NCI-H2029 treated with DMSO at 0.1 percent for 48 hours (cell line): ENCODE results near the gene ADAMTSL3.
A peak's percentile ranks its signal among the peaks of the same experiment; 100 is the strongest.

Experiments
- DNase-seq: peaks from one replicate; lab custom pipeline; 2025; lab: John Stamatoyannopoulos, UW

The ADAMTSL3 gene

DNA sequence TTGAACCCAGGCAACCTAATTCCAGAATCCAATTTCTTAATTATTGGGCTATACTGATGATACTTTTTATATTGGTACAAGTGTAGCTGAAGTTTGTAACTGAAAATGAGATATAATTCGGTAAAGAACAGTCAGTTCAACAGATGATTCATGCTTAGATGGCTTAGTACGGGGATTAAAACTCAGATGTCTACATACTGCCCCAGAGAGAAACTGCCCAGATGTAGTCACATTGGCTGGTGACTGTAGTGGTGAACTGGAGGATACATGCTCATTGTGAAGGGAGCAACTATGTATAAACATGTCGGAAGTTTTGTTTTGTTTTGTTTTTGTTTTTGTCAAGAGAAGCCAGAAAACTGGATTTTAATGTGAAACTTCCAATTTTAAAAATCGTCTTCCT lies 179.6 kb downstream of the ADAMTSL3 start:
- no peak for DNase-seq

DNA sequence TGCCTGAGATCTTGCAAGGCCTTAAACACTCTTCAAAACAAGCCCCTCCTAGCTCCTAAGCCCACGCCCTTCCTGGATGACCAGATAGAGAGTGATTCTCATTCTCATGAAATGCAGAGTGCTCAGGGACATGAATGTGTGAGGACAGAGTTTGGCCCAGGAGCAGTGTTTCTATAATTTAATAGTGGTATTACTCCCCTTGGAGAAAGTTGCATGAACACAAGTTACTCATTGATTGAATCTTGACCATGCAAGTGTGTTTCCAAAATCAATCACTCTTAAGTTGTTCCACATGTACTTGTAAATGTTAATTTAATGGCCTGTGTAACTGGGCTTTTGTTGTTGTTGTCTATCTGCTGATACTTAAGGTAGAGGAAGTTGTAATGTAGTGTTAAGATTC lies 181.6 kb downstream of the ADAMTSL3 start:
- DNase-seq = no peak

DNA sequence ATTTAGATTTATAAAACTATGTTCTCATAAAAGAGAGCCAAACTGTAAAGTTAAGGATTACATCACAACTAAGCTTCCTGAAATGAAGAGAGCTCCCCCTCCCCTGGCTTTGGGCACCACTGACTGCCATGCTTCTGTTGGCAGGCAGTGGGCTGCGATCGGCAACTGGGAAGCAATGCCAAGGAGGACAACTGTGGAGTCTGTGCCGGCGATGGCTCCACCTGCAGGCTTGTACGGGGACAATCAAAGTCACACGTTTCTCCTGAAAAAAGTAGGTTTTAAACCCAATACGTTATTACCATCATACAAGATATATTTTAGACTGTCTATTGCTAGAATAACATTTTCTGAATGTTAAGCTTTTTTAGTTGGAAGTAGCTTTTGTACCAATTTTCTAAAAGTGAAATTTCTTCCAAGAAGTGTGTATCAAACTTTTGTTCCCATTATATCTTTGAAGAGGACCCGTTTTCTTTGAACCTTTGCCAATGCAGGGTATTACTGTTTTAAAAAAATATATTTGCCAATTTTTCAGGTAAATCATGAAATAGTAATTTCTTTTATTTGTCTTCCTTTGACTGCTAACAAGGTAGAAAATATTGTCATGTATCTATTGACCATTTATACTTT lies 184.1 kb downstream of the ADAMTSL3 start:
- DNase-seq = no peak

DNA sequence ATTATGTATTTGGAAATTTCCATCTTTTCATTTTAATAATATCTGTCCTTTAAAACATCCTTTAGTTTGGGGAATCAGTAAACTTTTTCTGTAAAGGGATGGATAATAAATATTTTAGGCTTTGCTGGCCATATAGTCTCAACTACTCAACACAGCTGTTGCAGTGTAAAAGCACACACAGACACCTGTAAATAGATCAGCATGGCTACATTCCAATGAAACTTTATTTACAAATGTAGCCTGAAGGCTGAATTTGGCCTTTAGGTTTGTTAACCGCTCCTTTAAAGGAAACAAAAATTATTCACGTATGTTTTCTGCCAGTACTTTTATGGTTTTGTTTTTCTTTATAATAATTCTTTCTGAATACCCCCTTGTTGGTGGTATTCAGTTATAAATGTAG lies 184.8 kb downstream of the ADAMTSL3 start:
- no peak for DNase-seq

DNA sequence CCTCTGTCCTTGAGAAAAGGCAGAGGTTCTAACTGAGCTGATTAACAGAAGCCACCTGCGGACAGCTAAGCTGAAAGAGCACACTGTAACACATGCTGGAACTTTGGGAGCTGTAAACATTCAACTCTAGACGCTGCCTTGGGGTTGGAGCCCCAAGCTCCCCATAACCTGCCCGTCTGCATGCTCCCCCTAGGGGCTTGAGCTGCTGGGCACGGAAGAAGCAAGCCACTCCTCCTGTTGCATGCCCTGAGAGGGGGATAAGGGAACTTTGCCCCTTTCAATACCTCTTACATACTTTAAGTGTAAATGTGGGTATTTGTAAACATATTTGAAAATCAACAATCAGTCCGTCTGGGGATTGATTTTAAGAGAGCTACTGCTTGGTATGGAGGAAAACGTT lies 188.4 kb downstream of the ADAMTSL3 start:
- no peak for DNase-seq

DNA sequence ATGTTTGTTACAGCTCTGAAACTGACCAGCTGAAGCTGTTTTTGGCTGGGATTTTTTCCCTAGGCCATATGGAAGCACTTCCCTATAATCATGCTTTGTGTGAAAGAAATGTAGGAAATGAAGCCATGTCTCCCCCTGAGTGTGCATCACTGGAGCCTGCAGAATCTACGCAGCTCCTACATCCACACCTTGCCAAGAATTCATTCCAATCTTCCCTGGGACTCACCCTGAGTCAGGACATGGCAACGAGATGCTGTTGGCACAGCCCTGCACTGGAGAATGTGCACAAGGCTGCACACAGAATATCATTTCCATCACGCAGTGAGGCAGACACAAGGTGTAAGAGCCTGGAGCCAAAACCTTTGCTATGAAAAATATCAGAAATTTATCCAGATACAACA lies 189.5 kb downstream of the ADAMTSL3 start:
- DNase-seq = no peak

DNA sequence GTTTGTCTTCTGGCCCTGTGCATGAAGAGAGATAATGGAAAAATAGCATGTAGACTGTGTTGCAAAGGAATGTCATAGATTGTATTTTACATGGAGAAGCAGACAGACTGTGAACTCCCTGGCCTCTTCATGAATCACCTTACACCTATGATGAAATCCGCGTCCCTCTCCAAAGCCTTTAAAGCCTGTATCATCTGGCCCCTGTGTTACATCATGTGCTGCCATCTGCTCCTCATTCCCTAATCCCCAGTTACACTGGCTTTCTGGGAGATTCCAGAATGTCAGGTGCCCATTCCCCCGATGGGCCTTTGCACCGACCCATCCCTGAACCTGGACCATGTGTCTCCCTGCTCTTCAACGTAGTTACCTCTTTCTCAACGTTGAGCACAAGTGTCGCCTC lies 190.8 kb downstream of the ADAMTSL3 start:
- no peak for DNase-seq

DNA sequence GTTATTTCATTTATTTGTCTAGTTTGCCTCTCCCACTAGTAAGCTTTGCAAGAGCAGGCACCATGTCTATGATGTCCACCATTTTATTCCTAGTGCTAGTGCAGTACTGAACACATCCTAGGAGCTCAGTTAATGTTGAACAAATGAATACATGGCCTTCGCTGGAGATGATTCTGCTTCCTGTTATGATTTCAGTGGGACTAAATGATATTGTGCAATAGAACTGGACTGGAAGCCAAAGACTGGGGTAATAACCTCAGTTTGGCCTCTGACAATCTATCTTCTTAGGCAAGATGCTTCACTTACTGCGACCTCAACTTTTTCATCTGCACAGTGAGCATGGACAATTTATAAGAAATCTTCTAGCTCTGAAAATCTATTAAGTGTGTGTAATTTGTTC lies 191.3 kb downstream of the ADAMTSL3 start:
- no peak for DNase-seq

DNA sequence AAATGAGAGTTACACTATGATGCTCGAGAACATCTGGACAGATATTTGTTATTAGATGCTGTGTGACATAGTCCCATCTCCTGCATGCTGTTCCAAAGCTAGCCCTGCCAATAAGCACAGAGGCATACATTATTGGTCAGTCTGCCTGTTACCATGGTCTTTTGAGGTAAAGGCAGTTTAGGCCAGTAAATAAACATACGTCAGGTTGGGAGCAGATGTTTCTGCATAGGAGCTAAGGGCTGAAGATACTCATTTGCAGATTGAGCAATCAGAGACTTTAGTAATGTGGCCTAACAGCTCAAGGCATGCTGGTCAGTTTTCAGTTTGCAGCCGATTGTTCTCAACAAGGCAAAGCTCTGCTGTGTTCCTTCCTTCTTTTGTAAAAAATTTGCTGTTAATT lies 192.9 kb downstream of the ADAMTSL3 start:
- DNase-seq = no peak

DNA sequence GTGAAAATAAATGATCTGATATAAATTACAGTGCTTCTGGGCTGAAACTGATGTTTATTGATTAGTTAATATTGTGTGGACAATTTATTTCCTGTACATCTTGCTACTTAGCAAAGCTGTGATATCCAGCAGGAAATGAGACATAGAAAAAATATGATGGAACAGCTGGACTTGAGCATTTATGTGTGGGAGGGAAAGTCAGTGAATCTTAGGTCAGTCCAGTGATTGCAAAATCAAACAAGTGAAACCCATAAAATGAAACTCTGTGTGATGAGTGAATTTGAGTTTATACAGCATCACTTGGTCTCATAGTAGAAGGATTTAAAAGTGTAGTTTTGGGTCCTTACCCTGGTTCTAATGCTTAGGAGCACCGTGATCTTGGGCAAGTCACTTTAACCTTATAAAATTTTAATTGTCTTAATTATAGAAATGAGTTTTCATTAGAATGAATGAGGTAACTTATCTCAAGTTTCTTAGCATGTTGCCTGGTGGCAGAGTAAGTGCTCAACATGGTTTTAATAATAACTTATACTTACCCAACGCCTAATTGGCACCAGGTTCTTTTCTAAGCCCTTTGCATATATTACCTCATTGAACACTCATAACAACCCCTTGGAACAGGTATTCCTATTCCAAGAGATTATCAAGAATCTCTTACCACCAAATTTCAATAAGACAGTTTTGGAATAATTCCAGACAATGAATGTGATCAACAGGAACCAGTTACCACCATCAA lies 194.6 kb downstream of the ADAMTSL3 start:
- DNase-seq = no peak

DNA sequence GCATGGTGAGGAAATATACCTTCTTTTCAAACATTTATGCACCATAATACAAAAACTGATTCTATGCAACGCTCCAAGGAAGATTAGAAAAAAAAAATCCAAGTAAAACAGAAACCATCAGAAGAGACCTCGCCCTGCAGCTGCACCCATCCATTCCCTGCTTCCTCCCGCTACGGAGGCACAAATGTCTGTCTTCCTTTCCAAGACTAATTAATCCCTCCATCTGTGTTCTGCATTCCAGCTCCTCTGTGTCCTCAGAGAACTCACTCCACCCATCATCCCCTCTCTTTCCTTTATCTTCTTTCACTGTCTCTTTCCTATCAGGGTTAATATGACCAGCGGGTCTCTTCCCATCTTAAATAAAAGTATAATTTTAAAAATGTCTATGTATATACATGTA lies 196.1 kb downstream of the ADAMTSL3 start:
- DNase-seq = no peak

DNA sequence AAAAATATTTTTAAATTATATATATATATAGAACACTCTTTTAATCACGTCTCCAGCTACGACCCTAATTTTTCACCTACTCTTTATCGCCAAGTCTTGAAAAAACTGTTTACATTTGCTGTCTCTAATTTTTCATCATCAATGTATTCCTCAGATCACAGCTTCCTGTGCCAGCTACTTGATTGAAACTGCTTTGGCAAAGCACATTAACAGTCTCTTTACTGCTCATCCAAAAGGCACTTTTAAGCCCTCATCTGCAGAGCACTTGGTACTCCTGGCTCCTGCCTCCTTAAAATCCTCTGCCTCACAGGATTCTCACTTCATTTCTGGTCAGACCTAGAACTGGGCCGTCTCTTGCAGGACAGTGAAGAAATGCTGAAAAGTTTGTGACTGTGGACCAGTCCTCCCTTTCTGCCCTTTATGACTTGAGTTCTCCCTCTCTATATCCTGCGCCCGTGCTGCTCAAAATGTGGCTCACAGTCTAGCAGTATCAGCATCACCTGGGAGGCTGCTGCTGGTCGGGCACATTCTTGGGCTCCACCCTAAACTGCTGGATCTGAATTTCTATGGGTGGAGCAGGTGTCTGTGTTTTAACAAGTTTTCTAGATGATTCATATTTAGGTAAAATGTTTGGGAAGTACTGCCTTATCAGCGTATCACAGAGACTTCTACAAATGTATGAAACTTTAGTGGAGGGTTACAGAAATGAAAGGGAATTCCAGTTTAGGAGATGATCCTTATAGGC lies 196.8 kb downstream of the ADAMTSL3 start:
- DNase-seq = no peak

DNA sequence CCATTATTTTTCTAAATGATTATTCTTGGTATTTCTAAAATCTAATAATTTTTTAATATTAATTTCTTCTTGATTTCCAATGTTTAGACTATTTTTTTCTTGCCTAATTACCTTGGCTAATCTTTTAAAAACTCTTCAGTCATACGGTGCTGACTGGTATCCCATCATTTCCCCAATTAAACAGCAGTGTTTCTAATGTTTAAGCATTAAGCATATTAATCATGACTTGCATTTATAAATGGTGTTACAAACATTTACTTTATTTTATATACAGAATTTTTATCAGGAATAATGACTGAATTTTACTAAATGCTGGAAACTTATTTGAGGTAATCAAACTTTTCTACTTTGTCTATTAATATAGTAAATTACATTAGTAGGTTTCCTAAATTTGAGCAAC lies 199.3 kb downstream of the ADAMTSL3 start:
- DNase-seq = no peak

DNA sequence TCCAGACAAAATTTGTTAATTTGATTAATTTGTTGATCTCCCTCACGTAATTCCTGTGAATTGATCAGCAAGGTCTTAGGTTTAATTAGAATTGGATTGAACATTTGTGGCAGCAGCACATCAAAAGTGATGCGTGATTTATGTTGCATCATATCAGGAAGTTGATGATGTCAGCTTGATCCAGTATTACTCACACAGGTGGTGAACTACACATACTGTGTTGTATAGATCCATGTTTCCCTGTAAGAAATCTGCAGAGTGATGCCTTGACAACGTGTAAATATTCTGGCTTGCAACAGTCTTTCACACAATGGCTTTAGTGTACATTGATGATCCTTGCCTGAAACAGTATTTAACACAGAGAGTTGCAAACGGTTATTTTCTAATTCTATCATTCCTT lies 200.4 kb downstream of the ADAMTSL3 start:
- DNase-seq = no peak

DNA sequence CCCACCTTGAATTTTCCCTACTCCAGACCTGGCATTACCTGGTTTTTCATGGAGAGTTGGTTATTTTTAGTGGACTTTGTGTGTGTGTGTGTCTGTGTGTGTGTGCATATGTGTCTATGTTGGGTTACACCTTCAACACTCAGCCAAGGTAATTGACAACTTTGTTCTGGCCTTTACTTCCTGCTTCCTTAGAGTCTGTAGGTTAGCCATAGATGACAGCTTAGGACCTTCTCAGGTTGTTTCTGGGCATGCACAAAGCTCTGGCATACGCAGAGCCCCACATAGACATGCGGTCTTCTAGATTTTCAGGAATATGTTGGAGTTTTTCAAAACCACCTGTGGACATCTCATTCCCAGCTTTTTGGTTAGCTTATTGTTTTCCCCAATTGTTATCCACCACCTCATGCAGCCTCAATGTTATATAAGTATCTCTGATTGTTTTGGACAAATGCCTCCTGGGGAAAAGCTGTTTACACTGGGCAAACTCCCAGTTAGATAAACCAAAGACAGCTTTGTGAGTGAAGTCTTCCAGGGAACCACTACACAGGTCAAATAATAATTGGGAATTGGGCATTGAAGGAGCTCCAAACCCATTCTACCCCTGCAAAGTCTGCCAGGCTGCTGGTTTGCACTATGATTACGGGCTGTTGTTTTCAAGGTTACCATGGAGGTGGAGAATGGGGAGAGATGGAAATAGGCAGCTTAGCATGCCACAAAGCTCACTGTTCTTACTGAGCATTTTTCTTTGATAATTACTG lies 201.2 kb downstream of the ADAMTSL3 start:
- DNase-seq = peak; percentile 15

DNA sequence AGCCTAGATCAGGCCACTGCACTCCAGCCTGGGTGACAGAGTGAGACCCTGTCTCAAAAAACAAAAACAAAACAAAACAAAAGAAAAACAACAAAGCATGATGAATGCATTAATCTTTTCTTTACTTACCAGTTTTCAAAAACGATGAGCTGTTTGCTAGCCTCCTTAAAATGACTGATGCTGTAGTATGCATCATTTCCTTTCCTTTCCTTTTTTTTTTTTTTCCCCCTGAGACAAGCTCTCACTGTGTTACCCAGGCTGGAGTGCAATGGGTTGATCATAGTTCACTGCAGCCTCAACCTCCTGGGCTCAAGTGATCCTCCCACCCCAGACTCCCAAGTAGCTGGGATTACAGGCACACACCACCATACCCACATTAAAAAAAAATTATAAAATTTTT lies 202.0 kb downstream of the ADAMTSL3 start:
- no peak for DNase-seq

DNA sequence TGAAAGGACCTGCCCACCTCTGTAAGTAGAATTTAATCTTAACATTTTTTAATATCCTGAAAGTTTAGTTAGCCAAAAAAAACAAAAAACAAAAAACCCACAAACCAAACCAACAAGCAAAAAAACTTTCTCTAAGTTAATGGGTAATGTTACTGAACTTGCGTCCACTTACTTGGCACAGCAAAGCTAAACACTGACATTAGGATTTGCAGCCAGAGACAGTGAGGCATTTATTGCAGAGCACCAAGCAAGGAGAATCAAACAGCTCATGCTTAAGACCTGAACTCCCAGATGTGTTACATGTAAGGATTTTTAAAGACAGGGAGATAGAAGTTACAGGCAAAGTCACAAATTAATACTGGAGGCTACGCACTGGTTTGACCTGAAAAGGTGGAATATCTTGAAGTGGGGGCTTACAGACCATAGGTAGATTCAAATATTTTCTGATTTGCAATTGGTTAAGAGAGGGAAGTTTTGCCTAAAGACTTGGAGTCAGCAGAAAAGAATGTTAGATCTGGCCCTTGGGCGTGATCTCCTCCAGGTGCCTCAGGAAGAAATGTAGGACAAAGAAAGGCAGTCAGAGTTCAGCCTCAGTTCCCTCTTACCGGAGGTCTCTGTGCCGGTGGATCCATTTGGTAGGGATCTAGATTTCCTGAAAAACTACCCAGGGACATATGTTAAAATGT lies 205.0 kb downstream of the ADAMTSL3 start:
- DNase-seq = no peak

DNA sequence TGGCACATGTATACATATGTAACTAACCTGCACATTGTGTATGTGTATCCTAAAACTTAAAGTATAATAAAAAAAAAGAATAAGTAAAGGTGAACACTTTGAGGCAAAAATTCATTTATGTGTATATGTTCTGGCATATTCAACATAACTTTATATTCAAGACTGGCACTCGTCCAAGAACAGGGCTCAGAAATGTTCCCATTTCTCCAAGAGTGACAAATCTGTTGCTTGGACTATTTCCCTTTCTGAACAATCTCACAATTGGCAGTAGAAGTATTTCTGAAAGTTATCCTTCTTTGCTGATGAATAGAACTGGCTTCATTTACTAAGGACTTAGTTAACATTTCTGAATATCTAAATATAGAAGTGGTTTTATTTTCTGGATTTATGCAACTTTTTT lies 212.8 kb downstream of the ADAMTSL3 start:
- no peak for DNase-seq

DNA sequence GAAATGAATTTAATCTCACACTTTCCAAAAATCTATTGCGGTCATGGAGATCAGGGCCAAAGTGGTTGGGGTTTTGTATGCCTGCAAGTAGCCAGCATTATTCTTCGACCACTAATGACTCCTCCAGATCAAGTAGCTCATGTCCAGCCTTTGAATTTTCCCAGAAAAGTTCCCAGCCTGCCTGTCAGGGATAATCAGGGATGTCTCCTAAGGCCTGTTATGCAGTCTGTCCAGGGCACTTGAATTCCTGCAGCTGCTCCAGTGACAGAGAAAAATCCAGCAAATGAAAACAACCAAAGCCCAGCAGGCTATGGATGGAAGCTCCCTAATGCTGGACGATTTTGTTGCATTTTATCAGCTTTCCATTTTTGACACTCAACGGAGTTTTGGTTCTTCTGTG lies 215.4 kb downstream of the ADAMTSL3 start:
- no peak for DNase-seq

DNA sequence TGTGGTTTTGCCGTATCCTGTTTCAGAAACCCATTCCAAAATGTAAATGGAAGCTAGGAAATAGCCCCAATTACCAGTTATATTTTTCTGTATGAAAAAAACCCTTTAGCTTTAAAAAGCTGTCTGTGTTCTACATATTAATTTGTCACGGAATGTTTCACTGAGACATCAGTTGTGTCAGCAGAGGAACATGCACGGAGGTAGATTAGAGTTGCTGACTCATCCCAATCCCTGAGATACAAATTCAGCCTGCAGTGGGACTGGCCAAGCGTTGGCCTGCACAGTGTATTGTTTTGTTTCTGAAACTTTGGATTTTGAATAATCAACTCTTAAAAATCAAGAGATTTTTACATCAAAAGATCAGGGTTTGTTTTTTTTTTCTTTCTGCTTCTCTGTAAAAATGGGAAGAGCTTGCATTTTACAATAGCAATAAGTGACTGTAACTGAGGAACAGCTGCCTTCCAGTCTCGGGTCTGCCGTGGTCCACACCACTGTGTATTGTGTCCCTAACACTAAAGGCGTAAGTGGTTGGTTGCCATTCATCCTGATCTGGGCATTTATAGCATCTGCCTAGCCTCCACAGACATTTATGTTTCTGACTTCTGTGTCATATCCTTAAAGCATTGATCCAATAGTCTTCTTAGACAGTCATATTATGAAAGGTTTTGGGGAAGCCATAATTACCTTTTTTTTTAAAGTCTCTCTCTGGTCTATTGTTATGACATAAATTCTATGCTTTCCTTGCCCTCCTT lies 218.1 kb downstream of the ADAMTSL3 start:
- no peak for DNase-seq

DNA sequence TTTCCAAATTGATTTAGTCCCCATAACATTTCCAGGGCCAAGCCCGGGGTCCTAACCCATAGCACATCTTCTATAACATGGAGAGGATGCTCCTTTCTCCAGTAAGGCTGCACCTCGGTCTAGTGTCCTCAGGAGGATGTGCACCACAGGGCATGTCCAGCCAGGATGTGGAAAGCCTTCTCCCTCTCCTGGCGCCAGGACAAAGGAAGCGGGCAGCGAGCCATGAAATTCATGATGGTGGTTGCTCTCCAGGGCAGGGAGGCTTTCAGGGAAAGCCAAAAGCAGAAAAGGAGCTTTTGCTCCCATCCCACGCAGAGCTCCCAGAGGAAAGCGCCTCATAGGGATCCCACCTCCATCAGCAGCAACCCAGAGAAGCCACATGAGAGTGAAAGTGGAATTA lies 220.0 kb downstream of the ADAMTSL3 start:
- DNase-seq = no peak
